ENCODE data around the gene ASCC3.

- no peak for TF ChIP-seq EZH2 (IDR thresholded peaks at IDR 0.05; ENCODE audit: borderline replicate concordance)
- TF ChIP-seq, protein P1, sequence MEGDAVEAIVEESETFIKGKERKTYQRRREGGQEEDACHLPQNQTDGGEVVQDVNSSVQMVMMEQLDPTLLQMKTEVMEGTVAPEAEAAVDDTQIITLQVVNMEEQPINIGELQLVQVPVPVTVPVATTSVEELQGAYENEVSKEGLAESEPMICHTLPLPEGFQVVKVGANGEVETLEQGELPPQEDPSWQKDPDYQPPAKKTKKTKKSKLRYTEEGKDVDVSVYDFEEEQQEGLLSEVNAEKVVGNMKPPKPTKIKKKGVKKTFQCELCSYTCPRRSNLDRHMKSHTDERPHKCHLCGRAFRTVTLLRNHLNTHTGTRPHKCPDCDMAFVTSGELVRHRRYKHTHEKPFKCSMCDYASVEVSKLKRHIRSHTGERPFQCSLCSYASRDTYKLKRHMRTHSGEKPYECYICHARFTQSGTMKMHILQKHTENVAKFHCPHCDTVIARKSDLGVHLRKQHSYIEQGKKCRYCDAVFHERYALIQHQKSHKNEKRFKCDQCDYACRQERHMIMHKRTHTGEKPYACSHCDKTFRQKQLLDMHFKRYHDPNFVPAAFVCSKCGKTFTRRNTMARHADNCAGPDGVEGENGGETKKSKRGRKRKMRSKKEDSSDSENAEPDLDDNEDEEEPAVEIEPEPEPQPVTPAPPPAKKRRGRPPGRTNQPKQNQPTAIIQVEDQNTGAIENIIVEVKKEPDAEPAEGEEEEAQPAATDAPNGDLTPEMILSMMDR (IDR thresholded peaks at IDR 0.05; ENCODE audit: poor library complexity): no peak
Measured at GRCh38 chr6:100915876-100916275, 34.7 kb upstream of the ASCC3 start.

Data from hepatocyte (in vitro differentiated cells).